Endothelial cell of umbilical vein (primary cell): Measurements from ENCODE around the gene LRRTM3. TPM values are rescaled to one million over a fixed set of nuclear protein-coding genes. Genes with fewer than 3 reads are reported as not detected.

ENCODE experiments used
- BruUV-seq: library from RNA; stranded (reverse); fragments of 400-500 nt; replicated peaks from 2 replicates; lab custom pipeline; 2021; lab: Mats Ljungman, UMichigan
- CTCF ChIA-PET: fragments of 300-600, 350-600 bp; sonication (Branson Sonifier 250); formaldehyde crosslinking; loops from one replicate; lab custom pipeline; 2021; ENCODE audit warnings: antibody characterized with exemption, inconsistent platforms; lab: Charles Lee
- POLR2A ChIA-PET: fragments of 300-600, 350-600 bp; sonication (Branson Sonifier 250); formaldehyde crosslinking; loops from one replicate; lab custom pipeline; 2021; ENCODE audit warnings: antibody characterized with exemption, inconsistent platforms; lab: Charles Lee
- DNase-seq: peaks from one replicate; pipeline ENCODE4 v3.0.0-alpha.2; 2011; ENCODE audit warnings: low read depth, low spot score
- FAIRE-seq: peaks from 2 replicates; lab custom pipeline; 2011; peaks lifted over from hg19 to GRCh38; lab: Jason Lieb, UNC
- H2AFZ ChIP-seq: 2 replicates; pipeline ENCODE4 v1.6.0; 2012; ENCODE audit warnings: low read depth, low read length, control low read depth, inconsistent platforms
- H3K27ac ChIP-seq: 2 replicates; pipeline ENCODE4 v1.5.1; 2011; ENCODE audit warnings: low read depth, mild to moderate bottlenecking, control low read depth, low read length, moderate library complexity; ENCODE audit not compliant: insufficient read depth
- H3K27me3 ChIP-seq, 2 experiments: 2 replicates each; pipeline versions ENCODE4 v1.6.0 to v1.6.1; 2011; ENCODE audit warnings: low read length in 2 of 2, mixed read lengths in 1 of 2; ENCODE audit not compliant: control insufficient read depth in 2 of 2, insufficient read depth in 2 of 2
- H3K36me3 ChIP-seq, 2 experiments: 2 replicates in 1 of 2; 3 replicates in 1 of 2; pipeline ENCODE4 v1.5.1; 2011; ENCODE audit warnings: low read length in 2 of 2, mild to moderate bottlenecking in 1 of 2, moderate library complexity in 1 of 2; ENCODE audit not compliant: control insufficient read depth in 2 of 2, insufficient read depth in 2 of 2; ENCODE audit errors: extremely low read depth in 1 of 2
- H3K4me1 ChIP-seq: 3 replicates; pipeline ENCODE4 v1.5.1; 2011; ENCODE audit warnings: mild to moderate bottlenecking, low read length; ENCODE audit not compliant: control insufficient read depth, insufficient read depth; ENCODE audit errors: extremely low read depth
- H3K4me2 ChIP-seq: 2 replicates; pipeline ENCODE4 v1.6.1; 2011; ENCODE audit warnings: low read length, control low read depth, mixed read lengths; ENCODE audit not compliant: insufficient read depth
- H3K4me3 ChIP-seq, 3 experiments: fragments of 200-600 bp in 1 of 3; sonication (generic), shearing (Covaris generic) in 1 of 3; replicated peaks in 1 of 3; 2 replicates each; pipeline ENCODE4 v1.5.1; 2011 to 2016; ENCODE audit warnings: control low read depth in 3 of 3, low read length in 3 of 3, mild to moderate bottlenecking in 2 of 3, inconsistent platforms in 1 of 3, low read depth in 1 of 3, moderate library complexity in 1 of 3; ENCODE audit not compliant: insufficient read depth in 1 of 3
- H3K79me2 ChIP-seq: 2 replicates; pipeline ENCODE4 v1.6.0; 2012; ENCODE audit warnings: low read length, inconsistent platforms; ENCODE audit not compliant: control insufficient read depth, insufficient read depth
- H3K9ac ChIP-seq: replicated peaks from 2 replicates; pipeline ENCODE3; 2011; ENCODE audit warnings: low read length, control low read depth; ENCODE audit not compliant: insufficient read depth; ENCODE audit errors: extremely low read depth
- H3K9me1 ChIP-seq: replicated peaks from 3 replicates; pipeline ENCODE4 v1.6.0; 2011; ENCODE audit warnings: mild to moderate bottlenecking, low read length; ENCODE audit not compliant: control insufficient read depth, insufficient read depth; ENCODE audit errors: extremely low read depth
- H3K9me3 ChIP-seq: replicated peaks from 2 replicates; pipeline ENCODE4 v1.5.1; 2012; ENCODE audit warnings: low read length, inconsistent platforms; ENCODE audit not compliant: control insufficient read depth, insufficient read depth
- H4K20me1 ChIP-seq: replicated peaks from 2 replicates; pipeline ENCODE3; 2011; ENCODE audit warnings: mild to moderate bottlenecking, low read length; ENCODE audit not compliant: control insufficient read depth, insufficient read depth; ENCODE audit errors: extremely low read depth
- CTCF ChIP-seq, 2 donors: IDR thresholded peaks; 1 replicate in 1 of 2; 2 replicates in 1 of 2; pipeline ENCODE4 v1.5.1; 2011; ENCODE audit warnings: low read length in 2 of 2, mild to moderate bottlenecking in 2 of 2, moderate library complexity in 2 of 2, control low read depth in 1 of 2, inconsistent platforms in 1 of 2, low read depth in 1 of 2; ENCODE audit not compliant: insufficient read depth in 1 of 2; ENCODE audit errors: extremely low read depth in 1 of 2
- EZH2 ChIP-seq: IDR thresholded peaks from 2 replicates; pipeline ENCODE4 v1.6.1; 2012; ENCODE audit warnings: borderline replicate concordance, low read depth, mild to moderate bottlenecking, moderate library complexity, low read length, inconsistent platforms; ENCODE audit not compliant: severe bottlenecking
- FOS ChIP-seq: IDR thresholded peaks from 2 replicates; pipeline ENCODE4 v1.6.1; 2011; ENCODE audit warnings: mild to moderate bottlenecking, low read length, moderate library complexity, borderline replicate concordance; ENCODE audit not compliant: insufficient read depth
- GATA2 ChIP-seq: IDR thresholded peaks from 2 replicates; pipeline ENCODE4 v1.7.0; 2011; ENCODE audit warnings: low read depth, mild to moderate bottlenecking, moderate library complexity, mixed read lengths, low read length; ENCODE audit not compliant: insufficient read length, insufficient read depth
- JUN ChIP-seq: IDR thresholded peaks from 2 replicates; pipeline ENCODE4 v1.6.1; 2011; ENCODE audit warnings: borderline replicate concordance, low read depth; ENCODE audit not compliant: insufficient read length, insufficient read depth
- MAX ChIP-seq: IDR thresholded peaks from 2 replicates; pipeline ENCODE4 v1.6.1; 2011; ENCODE audit not compliant: insufficient read depth, insufficient read length
- MYC ChIP-seq: IDR thresholded peaks from one replicate; pipeline ENCODE4 v1.6.1; 2011; ENCODE audit warnings: mild to moderate bottlenecking, low read depth, low read length
- POLR2A ChIP-seq: IDR thresholded peaks from 2 replicates; pipeline ENCODE4 v1.6.1; 2012; ENCODE audit warnings: low read depth, mild to moderate bottlenecking, control low read depth, low read length
- POLR2AphosphoS5 ChIP-seq: IDR thresholded peaks from 2 replicates; pipeline ENCODE4 v1.6.1; 2012; ENCODE audit warnings: low read depth, mild to moderate bottlenecking, control low read depth, low read length, moderate library complexity; ENCODE audit not compliant: insufficient read depth
- dilution Hi-C: fragments of 300-500 bp; cut with MboI; formaldehyde crosslinking; loops from one replicate; pipeline ENCODE4 v1.15.0; 2019; ENCODE audit warnings: low sequenced_read_pairs; ENCODE audit not compliant: extremely low pct_ligation_motif_present
- intact Hi-C: fragments of 100-400 bp; cut with micrococcal nuclease; formaldehyde crosslinking; loops from one replicate; pipeline ENCODE4 v1.10.0; 2022
- polyA plus RNA-seq, 4 experiments: library from polyadenylated mRNA; depleted of rRNA in 3 of 4; stranded (reverse) in 3 of 4; unstranded in 1 of 4; fragments of >200 nt; gene quantifications; 2 replicates each; pipeline versions ENCODE4 v1.2.1 to v1.2.3, GENCODE V29; 2011 to 2012; ENCODE audit warnings: missing spikeins in 1 of 4
- total RNA-seq: library from RNA; stranded (reverse); gene quantifications from 2 replicates; pipeline ENCODE4 v1.2.3, GENCODE V29; 2021

The LRRTM3 gene
- total and polyA plus RNA-seq, 2 donors (not counting 3 experiments of a cell fraction or from before 2014, with no cell fraction given) = not detected

DNA sequence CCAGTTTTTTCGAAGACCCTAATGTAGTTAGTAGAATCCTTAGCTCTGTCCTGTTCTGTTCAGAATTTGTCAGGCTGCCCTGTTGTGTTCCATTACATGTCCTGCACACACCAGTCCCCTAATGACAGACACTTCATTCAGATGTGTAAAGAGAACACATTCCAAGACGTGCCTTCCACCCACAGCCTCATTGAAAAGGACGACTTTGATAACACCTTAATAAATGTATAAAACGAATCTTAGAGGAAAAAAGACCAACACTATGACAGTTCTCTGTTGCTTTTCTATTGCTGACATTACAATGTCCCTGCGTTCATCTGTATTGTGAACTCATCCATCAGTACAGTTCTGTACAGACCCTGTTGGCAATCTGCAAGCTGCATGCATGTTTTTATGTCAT lies 3.5 kb downstream of the LRRTM3 start:
- H4K20me1 ChIP-seq = no peaks in the 10 kb centered on the region
- no peaks in the 10 kb centered on the region for H3K36me3 ChIP-seq
- H3K9ac ChIP-seq = no peak overlapping the region
- no peak overlapping the region for H3K27ac ChIP-seq
- H3K4me3 ChIP-seq = no peak overlapping the region
- DNase-seq = no peak
- no peaks in the 10 kb centered on the region for H3K9me1 ChIP-seq
- H3K4me2 ChIP-seq = no peak overlapping the region
- H3K4me1 ChIP-seq = no peaks in the 10 kb centered on the region
- no peak overlapping the region for H2AFZ ChIP-seq
- H3K79me2 ChIP-seq = no peaks in the 10 kb centered on the region
- no peak for TF ChIP-seq JUN
- TF ChIP-seq GATA2 = no peak
- TF ChIP-seq POLR2AphosphoS5 = no peak
- TF ChIP-seq POLR2A = no peak
- no peak for TF ChIP-seq FOS
- TF ChIP-seq EZH2 = no peak
- TF ChIP-seq MYC = no peak
- no peak for TF ChIP-seq MAX
- TF ChIP-seq CTCF (IDR thresholded peaks at IDR 0.05; ENCODE audit: extremely low read depth in 1 of 2, insufficient read depth in 1 of 2, low read depth in 1 of 2, low read length in 2 of 2) = no peak
- BruUV-seq = no TSS peak
- H3K9me3 ChIP-seq = no peaks in the 10 kb centered on the region
- no peak for FAIRE-seq
- dilution Hi-C loops (no loop called here), intact Hi-C loops (no loop called here)
- ChIA-PET CTCF (interaction anchor here (1.2 kb wide), 1 partner anchor 592 kb away, joined by 3 read pairs; no protein-coding TSS in a partner anchor), POLR2A (no interaction called here)
- H3K27me3 ChIP-seq = peaks cover 25 to 28% of the 10 kb centered on the region in 2 experiments
